Endodermal cell (in vitro differentiated cells): ENCODE data around the gene INHBB. TPM values are rescaled to one million over a fixed set of nuclear protein-coding genes. Genes with fewer than 3 reads are reported as not detected.

Experiments used
- DNase-seq: peaks from one replicate; pipeline ENCODE4 v3.0.0-alpha.2; 2017
- H3K27ac ChIP-seq: 2 replicates; pipeline ENCODE4 v1.5.1; 2013; ENCODE audit warnings: mild to moderate bottlenecking, low read depth, low read length, moderate library complexity
- H3K27me3 ChIP-seq: 2 replicates; pipeline ENCODE4 v1.6.1; 2013; ENCODE audit warnings: mild to moderate bottlenecking, low read length, moderate library complexity; ENCODE audit not compliant: insufficient read depth, control insufficient read depth, poor library complexity, severe bottlenecking
- H3K36me3 ChIP-seq: 2 replicates; pipeline ENCODE4 v1.7.0; 2013; ENCODE audit warnings: mild to moderate bottlenecking, low read length, moderate library complexity; ENCODE audit not compliant: control insufficient read depth, insufficient read depth
- H3K4me1 ChIP-seq: one replicate; pipeline ENCODE4 v1.7.0; 2013; ENCODE audit warnings: low read length; ENCODE audit not compliant: control insufficient read depth, insufficient read depth
- H3K4me3 ChIP-seq: 2 replicates; pipeline ENCODE4 v1.5.1; 2013; ENCODE audit warnings: mild to moderate bottlenecking, low read length, moderate library complexity
- H3K9ac ChIP-seq: 2 replicates; pipeline ENCODE4 v1.6.1; 2013; ENCODE audit warnings: mild to moderate bottlenecking, low read length, moderate library complexity; ENCODE audit not compliant: poor library complexity, severe bottlenecking; ENCODE audit errors: extremely low read depth
- H3K9me3 ChIP-seq: 2 replicates; pipeline ENCODE4 v1.6.1; 2013; ENCODE audit warnings: mild to moderate bottlenecking, low read length, moderate library complexity; ENCODE audit not compliant: control insufficient read depth
- H3K27ac Mint-ChIP-seq: 2 replicates; pipeline ENCODE4 v1.8.0; 2020; ENCODE audit warnings: mixed read lengths
- H3K27me3 Mint-ChIP-seq: 2 replicates; pipeline ENCODE4 v1.8.0; 2021; ENCODE audit warnings: mild to moderate bottlenecking, mixed read lengths; ENCODE audit not compliant: insufficient read depth
- H3K36me3 Mint-ChIP-seq: 2 replicates; pipeline ENCODE4 v1.8.0; 2020; ENCODE audit warnings: low read depth, mixed read lengths
- H3K4me1 Mint-ChIP-seq: 2 replicates; pipeline ENCODE4 v1.8.0; 2020; ENCODE audit warnings: mixed read lengths
- H3K4me3 Mint-ChIP-seq: 2 replicates; pipeline ENCODE4 v1.8.0; 2020; ENCODE audit warnings: mild to moderate bottlenecking, moderate library complexity, mixed read lengths
- H3K9me3 Mint-ChIP-seq: 2 replicates; pipeline ENCODE4 v1.8.0; 2020; ENCODE audit warnings: mild to moderate bottlenecking, mixed read lengths
- WGBS, 2 experiments: methylation state at CpG; one replicate each; pipeline versions ENCODE4 v1.1.5 to v1.1.7; 2013; ENCODE audit warnings: missing lambda C conversion rate in 2 of 2, mixed read lengths in 1 of 2; ENCODE audit not compliant: insufficient coverage in 1 of 2, insufficient read length in 1 of 2; 5-methylcytosine and 5-hydroxymethylcytosine counted together
- total RNA-seq, 2 donors: library from RNA; stranded (reverse); fragmentation: NEBNext Ultra II Directional in 1 of 2; extraction: Animal tissue kit (Norgen Biotek cat#: 25700) in 1 of 2; gene quantifications; 2 replicates in 1 of 2; 3 replicates in 1 of 2; pipeline ENCODE4 v1.2.1, GENCODE V29; 2021
- TF ChIP-seq, protein P1 (sequence below): fragments of 200-600 bp; sonication (generic); conservative IDR thresholded peaks from 2 replicates; pipeline ENCODE4 v1.5.0; 2021; ENCODE audit warnings: antibody characterized with exemption, mild to moderate bottlenecking

INHBB gene
- total RNA-seq, 2 donors from 2014 or later = not detected

DNA sequence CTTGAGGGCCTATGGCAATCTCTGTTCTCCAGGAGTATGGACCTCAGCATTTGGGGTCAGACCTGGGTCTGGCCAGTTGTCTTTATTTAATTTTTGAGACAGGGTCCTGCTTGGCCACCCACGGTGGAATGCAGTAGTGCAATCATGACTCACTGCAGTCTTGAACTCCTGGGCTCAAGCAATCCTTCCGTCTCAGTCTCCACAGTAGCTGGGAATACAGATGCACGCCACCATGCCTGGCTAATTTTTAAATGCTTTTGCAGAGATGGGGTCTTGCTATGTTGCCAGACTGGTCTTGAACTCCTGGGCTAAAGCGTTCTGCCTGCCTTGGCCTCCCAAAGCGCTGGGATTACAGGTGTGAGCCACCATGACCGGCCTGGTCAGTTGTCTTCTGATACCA, 46.4 kb upstream of the INHBB start:
- H3K4me3 Mint-ChIP-seq = no peak overlapping the region
- no peak overlapping the region for H3K27ac Mint-ChIP-seq
- Histone ChIP-seq H3K9me3 (no peaks in the 10 kb centered on the region), H3K9ac (no peak overlapping the region), H3K4me1 (no peaks in the 10 kb centered on the region), H3K36me3 (peaks cover 35% of the 10 kb centered on the region), H3K4me3 (no peak overlapping the region), H3K27me3 (no peaks in the 10 kb centered on the region), H3K27ac (no peak overlapping the region)
- DNase-seq = no peak
- H3K27me3 Mint-ChIP-seq = peaks cover 1% of the 10 kb centered on the region
- no peaks in the 10 kb centered on the region for H3K9me3 Mint-ChIP-seq
- TF ChIP-seq, protein P1, sequence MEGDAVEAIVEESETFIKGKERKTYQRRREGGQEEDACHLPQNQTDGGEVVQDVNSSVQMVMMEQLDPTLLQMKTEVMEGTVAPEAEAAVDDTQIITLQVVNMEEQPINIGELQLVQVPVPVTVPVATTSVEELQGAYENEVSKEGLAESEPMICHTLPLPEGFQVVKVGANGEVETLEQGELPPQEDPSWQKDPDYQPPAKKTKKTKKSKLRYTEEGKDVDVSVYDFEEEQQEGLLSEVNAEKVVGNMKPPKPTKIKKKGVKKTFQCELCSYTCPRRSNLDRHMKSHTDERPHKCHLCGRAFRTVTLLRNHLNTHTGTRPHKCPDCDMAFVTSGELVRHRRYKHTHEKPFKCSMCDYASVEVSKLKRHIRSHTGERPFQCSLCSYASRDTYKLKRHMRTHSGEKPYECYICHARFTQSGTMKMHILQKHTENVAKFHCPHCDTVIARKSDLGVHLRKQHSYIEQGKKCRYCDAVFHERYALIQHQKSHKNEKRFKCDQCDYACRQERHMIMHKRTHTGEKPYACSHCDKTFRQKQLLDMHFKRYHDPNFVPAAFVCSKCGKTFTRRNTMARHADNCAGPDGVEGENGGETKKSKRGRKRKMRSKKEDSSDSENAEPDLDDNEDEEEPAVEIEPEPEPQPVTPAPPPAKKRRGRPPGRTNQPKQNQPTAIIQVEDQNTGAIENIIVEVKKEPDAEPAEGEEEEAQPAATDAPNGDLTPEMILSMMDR = no peak
- H3K4me1 Mint-ChIP-seq = no peaks in the 10 kb centered on the region
- peaks cover 35% of the 10 kb centered on the region for H3K36me3 Mint-ChIP-seq
- WGBS, 2 experiments = 89 to 95% methylated on average over 6 of the region's 6 CpGs

- Histone ChIP-seq H3K4me1 (no peaks in the 10 kb centered on the region), H3K36me3 (peaks cover 30% of the 10 kb centered on the region), H3K9ac (no peak overlapping the region), H3K27me3 (no peaks in the 10 kb centered on the region), H3K27ac (no peak overlapping the region), H3K9me3 (no peaks in the 10 kb centered on the region), H3K4me3 (no peak overlapping the region)
- H3K27ac Mint-ChIP-seq = no peak overlapping the region
- no peak overlapping the region for H3K4me3 Mint-ChIP-seq
- TF ChIP-seq, protein P1 = no peak
- no peaks in the 10 kb centered on the region for H3K4me1 Mint-ChIP-seq
- peak; percentile 39 for DNase-seq
- peaks cover 32% of the 10 kb centered on the region for H3K36me3 Mint-ChIP-seq
- no peaks in the 10 kb centered on the region for H3K9me3 Mint-ChIP-seq
- 95 to 96% methylated on average over 10 of the region's 10 CpGs for WGBS, 2 experiments
- H3K27me3 Mint-ChIP-seq = peaks cover 1% of the 10 kb centered on the region
These were observed 45.6 kb upstream of the INHBB start for GRCh38 chr2:120300385-120300784.

DNA sequence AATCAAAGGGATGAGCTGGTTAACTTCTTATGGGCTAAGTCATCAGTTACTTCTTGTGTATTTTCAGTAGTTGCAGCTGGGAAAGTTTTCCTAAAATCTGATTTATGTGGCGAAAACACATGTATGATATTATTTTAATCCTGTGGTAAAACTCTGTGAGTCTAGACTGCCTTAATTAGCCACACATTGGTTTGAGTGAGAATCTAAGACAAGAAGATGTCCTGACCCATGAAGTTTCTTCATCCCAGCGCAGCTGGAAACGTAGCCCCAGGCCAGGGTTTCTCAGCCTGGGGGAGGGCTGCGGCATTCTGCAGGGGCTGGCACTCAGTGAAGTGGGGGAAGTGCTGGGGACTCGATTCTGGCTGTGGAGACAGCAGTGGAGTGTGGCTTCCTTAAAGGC, 44.7 kb upstream of the INHBB start:
- TF ChIP-seq, protein P1 = no peak
- peaks cover 23% of the 10 kb centered on the region for H3K36me3 ChIP-seq
- H3K27ac ChIP-seq = no peak overlapping the region
- Mint-ChIP-seq H3K4me1 (no peaks in the 10 kb centered on the region), H3K9me3 (no peaks in the 10 kb centered on the region), H3K27me3 (peaks cover 1% of the 10 kb centered on the region), H3K27ac (no peak overlapping the region), H3K4me3 (no peak overlapping the region), H3K36me3 (peaks cover 29% of the 10 kb centered on the region)
- H3K9ac ChIP-seq = no peak overlapping the region
- H3K4me3 ChIP-seq = no peak overlapping the region
- H3K27me3 ChIP-seq = no peaks in the 10 kb centered on the region
- no peaks in the 10 kb centered on the region for H3K9me3 ChIP-seq
- H3K4me1 ChIP-seq = no peaks in the 10 kb centered on the region
- 86 to 100% methylated on average over 2 to 5 of the region's 5 CpGs for WGBS, 2 experiments
- no peak for DNase-seq
